IMR-90 (cell line): ENCODE results near the gene PRKAG2.

Experiments used
- BHLHE40 ChIP-seq: fragments of 150-350 bp; IDR thresholded peaks from 2 replicates; pipeline ENCODE4 v1.6.1; 2016; ENCODE audit warnings: mild to moderate bottlenecking, low read depth, low read length
- ELK1 ChIP-seq: fragments of 150-350 bp; IDR thresholded peaks from 2 replicates; pipeline ENCODE4 v1.6.1; 2016; ENCODE audit warnings: low read depth, mild to moderate bottlenecking, low read length, moderate library complexity, borderline replicate concordance
- NFE2L2 ChIP-seq: fragments of 150-350 bp; IDR thresholded peaks from 2 replicates; pipeline ENCODE4 v1.6.1; 2016; ENCODE audit warnings: low read depth, mild to moderate bottlenecking, low read length
- POLR2A ChIP-seq: IDR thresholded peaks from 2 replicates; pipeline ENCODE4 v1.6.1; 2012; ENCODE audit warnings: mild to moderate bottlenecking, low read depth, low read length
- RAD21 ChIP-seq: IDR thresholded peaks from 2 replicates; pipeline ENCODE4 v1.6.1; 2012; ENCODE audit warnings: low read length, improper control_type of control experiment
- RFX5 ChIP-seq: IDR thresholded peaks from 2 replicates; pipeline ENCODE4 v1.8.0; 2012; ENCODE audit warnings: low read depth, mild to moderate bottlenecking, low read length, moderate library complexity
- USF2 ChIP-seq: fragments of 150-350 bp; IDR thresholded peaks from 2 replicates; pipeline ENCODE4 v1.6.1; 2017; ENCODE audit warnings: mild to moderate bottlenecking, antibody characterized with exemption, low read length, low read depth
- TF ChIP-seq, protein P1 (sequence below): conservative IDR thresholded peaks from 2 replicates; pipeline ENCODE4 v1.5.1; 2012; ENCODE audit warnings: mild to moderate bottlenecking, low read depth, low read length, improper control_type of control experiment

- TF ChIP-seq BHLHE40 (no peak), ELK1 (no peak), NFE2L2 (no peak), RFX5 (no peak), POLR2A (no peak), USF2 (no peak), RAD21 (no peak)
- TF ChIP-seq, protein P1, sequence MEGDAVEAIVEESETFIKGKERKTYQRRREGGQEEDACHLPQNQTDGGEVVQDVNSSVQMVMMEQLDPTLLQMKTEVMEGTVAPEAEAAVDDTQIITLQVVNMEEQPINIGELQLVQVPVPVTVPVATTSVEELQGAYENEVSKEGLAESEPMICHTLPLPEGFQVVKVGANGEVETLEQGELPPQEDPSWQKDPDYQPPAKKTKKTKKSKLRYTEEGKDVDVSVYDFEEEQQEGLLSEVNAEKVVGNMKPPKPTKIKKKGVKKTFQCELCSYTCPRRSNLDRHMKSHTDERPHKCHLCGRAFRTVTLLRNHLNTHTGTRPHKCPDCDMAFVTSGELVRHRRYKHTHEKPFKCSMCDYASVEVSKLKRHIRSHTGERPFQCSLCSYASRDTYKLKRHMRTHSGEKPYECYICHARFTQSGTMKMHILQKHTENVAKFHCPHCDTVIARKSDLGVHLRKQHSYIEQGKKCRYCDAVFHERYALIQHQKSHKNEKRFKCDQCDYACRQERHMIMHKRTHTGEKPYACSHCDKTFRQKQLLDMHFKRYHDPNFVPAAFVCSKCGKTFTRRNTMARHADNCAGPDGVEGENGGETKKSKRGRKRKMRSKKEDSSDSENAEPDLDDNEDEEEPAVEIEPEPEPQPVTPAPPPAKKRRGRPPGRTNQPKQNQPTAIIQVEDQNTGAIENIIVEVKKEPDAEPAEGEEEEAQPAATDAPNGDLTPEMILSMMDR, result no peak
Measured at GRCh38 chr7:151803841-151804240, 73.1 kb downstream of the PRKAG2 start.
